ENCODE data around the gene DDAH2.

- TF ChIP-seq CTCF (IDR thresholded peaks at IDR 0.05), result no peak
- no peak for TF ChIP-seq POLR2A (IDR thresholded peaks at IDR 0.05)
Observed at GRCh38 chr6:31687860-31688693, 41.0 kb downstream of the DDAH2 start.
